ENCODE results near the gene CD247.

The CD247 gene

GRCh38 chr1:167484726-167485502 is 33.4 kb downstream of the CD247 start:
- no peak for DNase-seq

GRCh38 chr1:167483790-167484189 is 34.5 kb downstream of the CD247 start:
- no peak for DNase-seq

- DNase-seq, result no peak
Observed at GRCh38 chr1:167482184-167482583, 36.1 kb downstream of the CD247 start.

DNA sequence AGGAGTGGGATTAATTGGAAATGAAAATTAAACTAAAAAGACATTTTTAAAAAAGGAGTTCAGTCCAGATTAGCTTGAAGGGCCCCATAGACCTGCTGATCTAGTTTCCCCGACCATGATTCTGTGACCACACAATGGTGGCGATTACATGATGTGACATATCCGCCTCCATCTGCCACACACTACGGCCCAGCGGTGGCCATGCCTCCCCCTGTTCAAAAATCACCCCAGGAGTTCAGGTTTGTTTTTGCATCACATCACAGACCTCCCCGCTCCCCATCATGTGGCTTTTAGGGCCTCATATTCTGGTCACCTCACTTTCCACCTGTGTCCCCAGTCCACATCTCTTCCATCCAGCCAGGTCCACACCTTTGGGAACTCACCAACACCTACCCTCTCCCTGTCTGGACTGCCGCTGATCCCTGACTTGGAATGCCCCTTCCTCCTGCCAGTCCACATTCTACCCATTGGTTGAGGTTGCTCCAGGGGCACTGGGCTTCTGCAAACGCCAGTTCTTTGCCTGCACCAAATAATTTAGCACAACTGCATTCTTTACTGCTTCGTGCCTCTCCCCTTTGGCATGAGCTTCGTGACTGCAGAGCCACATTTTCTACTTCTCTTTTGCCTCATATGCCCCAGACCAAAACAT is 38.9 kb downstream of the CD247 start:
- DNase-seq, result no peak

DNA sequence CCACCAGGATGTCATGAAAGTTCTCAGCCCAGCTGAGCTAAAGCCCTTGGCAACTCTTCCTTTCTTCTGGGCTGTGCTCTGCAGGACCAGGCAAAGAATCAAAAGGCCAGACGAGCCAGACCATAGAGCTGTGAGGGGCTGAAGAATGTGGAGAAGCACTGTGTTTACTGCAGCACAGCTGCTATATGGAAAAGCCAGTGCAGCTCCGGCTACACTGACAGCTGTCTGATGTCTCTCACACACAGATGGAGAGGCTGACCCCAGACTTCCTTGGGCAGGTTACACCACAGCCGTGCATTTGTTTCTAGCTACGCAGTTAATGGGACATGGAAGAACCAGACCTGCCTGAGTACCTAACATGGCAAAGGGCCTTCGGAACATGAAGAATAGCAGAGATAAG is 40.3 kb downstream of the CD247 start:
- no peak for DNase-seq

DNA sequence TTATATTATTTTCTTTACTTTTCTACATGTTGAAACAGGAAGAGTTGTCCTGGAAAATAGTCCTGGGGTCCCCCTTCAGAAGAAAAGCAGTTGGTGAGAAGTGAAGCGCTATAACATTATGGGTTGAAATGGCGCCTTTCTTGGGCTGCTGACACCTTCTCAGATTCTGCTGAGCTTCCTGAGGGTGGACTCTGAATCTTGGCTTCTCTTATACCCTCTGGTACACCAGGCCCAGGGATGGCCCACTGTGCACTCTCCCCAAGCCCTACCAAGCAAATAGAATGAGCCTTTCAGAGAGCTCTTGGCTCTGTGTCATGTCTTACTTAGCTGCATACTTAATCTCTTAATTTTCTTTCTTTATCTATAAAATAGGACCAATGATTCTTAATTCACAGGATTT is 42.3 kb downstream of the CD247 start:
- no peak for DNase-seq

GRCh38 chr1:167474191-167474641 is 44.1 kb downstream of the CD247 start:
- DNase-seq, result no peak

DNA sequence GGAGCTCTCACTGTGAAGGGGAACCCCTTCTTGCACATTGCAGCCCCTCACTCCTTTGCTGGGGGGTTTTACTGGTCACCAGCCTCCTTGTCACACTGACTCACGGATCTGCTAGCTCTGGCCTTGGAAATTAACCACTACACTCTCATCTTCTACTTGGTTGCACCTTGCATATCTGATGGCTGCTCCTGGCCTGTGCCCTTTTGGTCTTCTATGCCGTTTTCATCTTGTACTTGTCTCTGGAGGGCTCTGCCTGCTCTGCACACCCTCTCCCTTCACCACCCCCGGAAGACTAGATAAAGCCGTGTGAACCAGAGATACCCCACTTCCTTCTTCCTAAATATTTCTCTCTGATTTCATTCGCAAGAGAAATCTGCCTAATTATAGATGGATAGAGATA is 44.6 kb downstream of the CD247 start:
- no peak for DNase-seq

DNA sequence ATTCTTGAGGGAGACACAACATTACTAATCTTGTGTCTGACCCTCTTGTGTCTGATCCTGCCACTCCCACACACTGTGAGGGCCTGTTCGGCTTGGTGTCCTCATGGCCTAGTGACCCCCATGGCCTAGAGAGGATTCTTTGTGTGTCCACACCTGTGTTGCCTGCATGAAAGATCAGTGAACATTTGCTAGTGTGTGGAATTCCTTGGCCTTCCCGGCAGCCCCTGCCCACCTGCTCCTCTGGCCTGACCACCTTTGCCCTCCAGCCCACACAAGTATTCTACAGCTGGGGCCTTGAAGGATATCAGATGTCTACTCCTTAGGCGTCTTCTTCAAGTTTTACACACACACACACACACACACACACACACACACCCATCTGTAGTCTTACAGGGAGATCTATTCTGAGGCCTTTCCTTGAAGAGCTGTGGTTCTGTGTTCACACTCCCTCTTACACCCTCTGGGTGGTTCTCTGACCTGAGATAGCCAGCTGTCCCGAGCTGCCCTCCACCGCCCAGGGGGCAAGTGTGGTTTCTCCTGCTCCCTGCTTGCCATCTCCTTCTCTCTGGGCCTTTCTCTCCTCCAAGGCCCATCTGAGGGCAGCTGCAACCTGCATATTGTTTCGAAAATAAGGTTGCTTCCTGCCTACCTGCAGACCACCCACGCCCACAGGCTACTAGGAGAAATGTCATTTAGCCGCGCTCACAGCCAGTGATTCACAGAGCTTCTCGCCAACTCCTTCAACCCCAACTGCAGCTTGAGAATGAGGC is 45.4 kb downstream of the CD247 start:
- DNase-seq, result no peak

DNA sequence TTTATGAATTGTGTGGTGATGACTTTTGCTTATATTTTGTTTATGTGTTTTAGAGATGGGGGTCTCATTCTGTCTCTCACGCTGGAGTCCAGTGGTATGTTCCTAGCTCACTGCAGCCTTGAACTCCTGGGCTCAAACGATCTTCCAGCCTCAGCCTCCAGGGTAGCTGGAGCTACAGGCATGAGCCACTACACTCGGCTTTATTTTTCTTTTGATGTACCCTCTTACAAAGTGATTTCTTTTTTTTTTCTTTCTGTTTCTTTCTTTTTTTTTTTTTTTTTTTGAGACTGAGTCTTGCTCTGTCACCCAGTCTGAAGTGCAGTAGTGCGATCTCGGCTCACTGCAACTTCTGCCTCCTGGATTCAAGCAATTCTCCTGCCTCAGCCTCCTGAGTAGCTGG is 46.8 kb downstream of the CD247 start:
- DNase-seq, result no peak

DNA sequence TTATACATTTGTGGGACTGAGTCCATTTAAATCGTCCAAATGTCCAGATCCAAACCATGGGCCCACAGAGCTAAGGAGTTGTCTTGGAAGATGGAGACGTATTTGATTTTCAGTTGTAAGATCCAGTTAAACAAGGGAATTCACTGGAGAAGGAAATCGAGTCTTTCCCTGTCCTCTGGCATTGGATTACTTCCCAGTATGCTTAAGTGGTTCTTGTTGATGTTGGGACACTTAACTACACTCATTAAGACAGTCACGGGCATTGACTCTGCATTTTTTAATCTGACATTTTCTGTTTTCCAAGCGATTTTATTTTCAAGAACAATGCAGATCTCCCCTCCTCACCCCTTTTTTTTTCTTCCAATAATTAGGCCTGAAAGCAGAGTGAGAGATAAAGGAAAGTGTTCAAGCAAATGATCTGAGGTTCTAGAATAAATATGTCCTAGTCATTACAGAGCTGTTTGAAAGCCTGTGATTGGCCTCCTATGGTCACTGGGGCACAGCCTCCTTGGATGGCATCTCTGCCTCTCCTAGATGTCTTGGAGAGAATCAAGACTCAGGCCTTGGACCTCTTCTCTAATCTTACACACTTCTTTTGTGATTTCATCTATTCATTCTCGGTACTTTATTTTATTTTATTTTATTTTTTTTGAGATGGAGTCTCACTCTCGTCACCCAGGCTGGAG is 48.9 kb downstream of the CD247 start:
- no peak for DNase-seq

DNA sequence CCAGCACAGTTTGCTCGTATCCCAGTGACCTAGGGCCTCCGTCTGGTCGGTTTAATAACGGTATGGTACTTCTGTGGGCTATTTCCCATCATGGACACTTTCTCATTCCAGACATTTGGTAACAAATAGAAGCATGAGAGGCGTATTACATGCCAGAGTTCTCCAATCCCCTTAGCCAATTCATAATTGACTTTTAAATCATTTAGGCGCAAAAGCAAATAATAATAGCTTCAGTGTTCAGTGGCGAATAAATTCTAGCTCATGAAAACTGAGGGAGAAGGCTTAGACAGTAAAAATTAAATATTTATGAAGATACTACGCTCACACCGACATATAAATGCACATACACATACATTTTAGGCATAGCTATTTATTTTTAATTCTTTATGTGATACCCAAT is 50.6 kb downstream of the CD247 start:
- DNase-seq, result no peak

GRCh38 chr1:167467126-167467710 is 51.1 kb downstream of the CD247 start:
- no peak for DNase-seq

DNA sequence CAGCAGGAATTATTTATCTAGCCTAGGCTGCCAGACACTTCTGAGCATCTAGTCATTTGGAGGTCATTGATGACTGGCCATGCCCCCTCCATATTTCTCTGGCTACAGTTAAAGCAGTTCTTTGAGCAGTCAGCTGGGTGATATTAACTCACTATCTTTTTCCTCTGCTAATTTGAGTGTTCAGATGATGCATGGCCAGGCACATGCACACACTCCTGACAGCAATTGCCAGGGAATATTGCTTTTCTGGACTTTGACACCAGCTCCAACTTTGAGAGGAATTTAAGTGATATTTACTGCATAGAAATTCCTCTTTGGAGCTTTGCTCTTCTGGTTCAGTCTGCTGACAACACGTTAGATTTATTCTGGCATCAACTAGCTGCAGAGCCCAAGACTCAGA is 52.6 kb downstream of the CD247 start:
- no peak for DNase-seq

DNA sequence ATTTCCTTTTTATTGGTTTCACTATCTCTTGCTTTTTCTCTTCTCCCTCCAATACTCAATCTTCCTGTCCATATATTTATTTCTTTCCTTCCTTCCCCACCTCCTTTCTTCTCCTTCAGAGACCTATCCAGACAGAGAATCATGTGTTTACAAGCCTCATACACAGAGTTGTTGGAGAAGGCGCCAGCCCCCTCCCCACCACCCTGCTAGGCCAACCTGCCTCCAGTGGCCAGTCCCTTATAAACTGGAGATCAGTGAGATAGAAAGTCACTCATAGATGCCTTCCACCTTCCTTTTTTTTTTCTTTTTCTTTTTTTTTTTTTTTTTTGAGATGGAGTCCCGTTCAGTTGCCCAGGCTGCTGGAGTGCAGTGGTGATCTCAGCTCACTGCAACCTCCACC is 53.3 kb downstream of the CD247 start:
- DNase-seq, result no peak

DNA sequence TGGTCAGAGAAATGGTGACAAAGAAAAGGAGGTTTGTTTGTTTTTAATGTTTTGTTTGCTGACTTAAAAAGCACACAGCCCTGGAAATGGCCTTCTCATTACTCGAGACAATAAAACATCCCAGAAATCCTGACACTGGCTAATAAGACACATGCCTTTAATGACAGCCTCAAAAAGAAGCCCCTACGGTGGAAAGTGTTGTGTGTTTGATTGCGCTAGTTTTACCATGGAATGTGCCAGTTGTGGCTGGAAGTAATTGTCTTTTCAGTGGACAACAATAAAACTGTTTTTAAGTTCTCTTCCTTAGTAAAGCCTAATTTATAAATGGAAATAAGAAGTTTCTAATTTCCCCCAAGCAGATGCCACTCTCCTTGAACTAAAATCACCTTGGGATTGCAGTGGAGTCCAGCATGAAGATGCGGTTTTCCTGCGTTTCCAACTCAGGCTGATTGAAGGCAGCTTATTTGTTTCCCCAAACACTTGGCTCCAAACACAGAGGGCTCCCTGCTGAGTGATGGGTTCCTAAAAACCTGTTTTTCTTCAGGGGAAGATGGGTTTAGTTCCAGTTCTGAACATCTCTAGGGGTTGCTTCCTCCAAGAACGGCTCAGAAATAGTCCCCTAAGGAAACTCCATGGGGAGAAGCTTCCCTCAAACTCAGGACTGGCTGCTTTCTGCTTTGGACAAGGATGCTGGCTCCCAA is 54.3 kb downstream of the CD247 start:
- DNase-seq, result no peak

DNA sequence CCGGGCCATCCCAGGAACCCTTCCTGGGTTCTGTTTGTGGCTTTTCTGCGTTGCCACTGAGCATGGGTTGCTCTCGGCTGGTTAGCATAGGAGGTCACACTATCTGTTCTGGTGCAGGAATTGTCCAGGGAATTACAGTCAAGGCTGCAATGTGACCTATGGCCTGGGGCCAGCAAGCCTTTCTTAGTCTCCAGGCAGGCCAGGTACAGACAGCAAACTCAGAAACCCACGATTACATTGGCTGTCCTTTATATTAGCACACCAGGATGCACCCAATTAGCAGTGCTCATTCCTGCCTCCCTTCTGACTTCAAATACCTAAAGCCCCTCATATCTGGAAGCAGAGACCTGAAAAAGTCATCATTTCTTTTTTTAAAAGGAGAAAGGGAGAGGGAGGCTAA is 55.2 kb downstream of the CD247 start:
- DNase-seq, result no peak

DNA sequence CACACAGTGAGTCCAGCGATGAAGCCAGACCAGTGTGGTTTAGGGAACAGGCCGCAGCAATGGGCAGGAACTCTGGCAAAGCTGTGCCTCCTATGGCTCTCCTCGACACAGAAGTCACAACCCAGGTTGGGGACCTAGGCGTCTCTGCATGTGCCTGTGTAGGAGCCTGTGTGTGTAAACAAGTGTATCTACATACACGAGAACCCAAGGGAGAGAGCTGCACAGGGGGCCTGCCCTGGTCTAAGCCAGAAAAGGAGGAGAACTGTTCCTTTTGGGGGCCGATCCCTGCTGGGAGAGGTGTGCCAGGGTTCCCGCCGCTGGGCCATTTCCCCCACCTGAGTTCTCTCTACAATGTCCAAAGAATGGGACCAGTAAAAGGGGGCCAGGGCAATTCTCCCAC is 56.0 kb downstream of the CD247 start:
- DNase-seq, result no peak

GRCh38 chr1:167460836-167461235 is 57.5 kb downstream of the CD247 start:
- DNase-seq, result no peak

GRCh38 chr1:167457936-167458584 is 60.3 kb downstream of the CD247 start:
- DNase-seq, result no peak

GRCh38 chr1:167456926-167457325 is 61.4 kb downstream of the CD247 start:
- DNase-seq, result no peak

- DNase-seq, result no peak
Observed at GRCh38 chr1:167456524-167456923, 61.8 kb downstream of the CD247 start.
